T-cell (primary cell): Measurements from ENCODE around the gene IL2RA. TPM values are rescaled to one million over a fixed set of nuclear protein-coding genes. Genes with fewer than 3 reads are reported as not detected.

Source experiments
- ATAC-seq, 4 experiments: fragments of 200-7000 bp in 3 of 4; fragments of 150-1000 bp in 1 of 4; cut with Tn5 transposase; replicated peaks in 1 of 4; 1 replicate in 3 of 4; 2 replicates in 1 of 4; pipeline ENCODE4 v1.10.0; 2021; ENCODE audit warnings: moderate library complexity in 3 of 4, mild to moderate bottlenecking in 2 of 4, moderate number of reproducible peaks in 1 of 4
- CTCF ChIA-PET, 2 donors: fragments of 300-600 bp; sonication (Branson Sonifier 250); formaldehyde crosslinking; loops; one replicate each; lab custom pipeline; 2022; ENCODE audit warnings: antibody characterized with exemption in 2 of 2; lab: Charles Lee
- POLR2A ChIA-PET, 2 donors: fragments of 300-600 bp; sonication (Branson Sonifier 250); formaldehyde crosslinking; loops; one replicate each; lab custom pipeline; 2022; ENCODE audit warnings: antibody characterized with exemption in 2 of 2; lab: Charles Lee
- DNase-seq, 35 experiments: peaks; one replicate each; pipeline versions ENCODE4 v3.0.0 to v3.0.0-alpha.2; 2013 to 2023
- H3K27ac ChIP-seq: one replicate; pipeline ENCODE4 v1.5.1; 2013; ENCODE audit warnings: low read length
- H3K27me3 ChIP-seq, 2 experiments: replicated peaks in 1 of 2; 1 replicate in 1 of 2; 2 replicates in 1 of 2; pipeline versions ENCODE4 v1.6.1 to v1.7.0; 2013; ENCODE audit warnings: low read length in 1 of 2, mixed read lengths in 1 of 2; ENCODE audit not compliant: control insufficient read depth in 2 of 2, insufficient read depth in 2 of 2; ENCODE audit errors: extremely low read depth in 1 of 2
- H3K36me3 ChIP-seq, 2 donors: 1 replicate in 1 of 2; 2 replicates in 1 of 2; pipeline versions ENCODE4 v1.6.1 to v1.7.0; 2013; ENCODE audit warnings: low read length in 1 of 2; ENCODE audit not compliant: control insufficient read depth in 2 of 2, insufficient read depth in 1 of 2; ENCODE audit errors: extremely low read depth in 1 of 2
- H3K4me1 ChIP-seq, 2 experiments: 1 replicate in 1 of 2; 2 replicates in 1 of 2; pipeline versions ENCODE4 v1.6.1 to v1.7.0; 2013; ENCODE audit warnings: low read length in 2 of 2, mixed read lengths in 1 of 2; ENCODE audit not compliant: insufficient read depth in 2 of 2, control insufficient read depth in 1 of 2; ENCODE audit errors: extremely low read depth in 1 of 2
- H3K4me3 ChIP-seq, 2 donors: 1 replicate in 1 of 2; 2 replicates in 1 of 2; pipeline versions ENCODE4 v1.5.1 to v1.7.0; 2013; ENCODE audit warnings: mild to moderate bottlenecking in 2 of 2, low read length in 1 of 2, moderate library complexity in 1 of 2; ENCODE audit not compliant: control insufficient read depth in 1 of 2; ENCODE audit errors: extremely low read depth in 1 of 2
- H3K9me3 ChIP-seq: 2 replicates; pipeline ENCODE4 v1.7.0; 2013
- H3K27ac Mint-ChIP-seq, 2 donors: one replicate each; pipeline ENCODE4 v1.8.0; 2020 to 2021; ENCODE audit warnings: mild to moderate bottlenecking in 2 of 2, mixed read lengths in 2 of 2
- H3K27me3 Mint-ChIP-seq, 2 donors: one replicate each; pipeline ENCODE4 v1.8.0; 2021 to 2022; ENCODE audit warnings: mixed read lengths in 2 of 2
- H3K36me3 Mint-ChIP-seq: one replicate; pipeline ENCODE4 v1.8.0; 2021; ENCODE audit warnings: mixed read lengths
- H3K4me1 Mint-ChIP-seq, 3 donors: one replicate each; pipeline ENCODE4 v1.8.0; 2020 to 2022; ENCODE audit warnings: mixed read lengths in 3 of 3, mild to moderate bottlenecking in 1 of 3
- H3K4me3 Mint-ChIP-seq, 3 donors: one replicate each; pipeline ENCODE4 v1.8.0; 2020 to 2022; ENCODE audit warnings: mild to moderate bottlenecking in 3 of 3, mixed read lengths in 3 of 3, moderate library complexity in 3 of 3
- H3K9me3 Mint-ChIP-seq, 3 donors: one replicate each; pipeline ENCODE4 v1.8.0; 2020 to 2022; ENCODE audit warnings: mixed read lengths in 3 of 3
- WGBS: methylation state at CpG from one replicate; pipeline ENCODE4 v1.1.5; 2013; ENCODE audit warnings: missing lambda C conversion rate; ENCODE audit not compliant: insufficient coverage; 5-methylcytosine and 5-hydroxymethylcytosine counted together
- total RNA-seq, 35 experiments: library from RNA in 6 of 35; stranded (reverse) in 6 of 35; fragments of 120-200 nt in 1 of 35; gene quantifications; one replicate each; pipeline versions ENCODE4 v1.2.1 to v1.2.4 and lab custom pipeline; 2013 to 2026

IL2RA gene
- total RNA-seq, 5 donors from 2014 or later (not counting 1 experiment from before 2014, with no cell fraction given): 19.9 to 40.4 (median 28.1) TPM

DNA sequence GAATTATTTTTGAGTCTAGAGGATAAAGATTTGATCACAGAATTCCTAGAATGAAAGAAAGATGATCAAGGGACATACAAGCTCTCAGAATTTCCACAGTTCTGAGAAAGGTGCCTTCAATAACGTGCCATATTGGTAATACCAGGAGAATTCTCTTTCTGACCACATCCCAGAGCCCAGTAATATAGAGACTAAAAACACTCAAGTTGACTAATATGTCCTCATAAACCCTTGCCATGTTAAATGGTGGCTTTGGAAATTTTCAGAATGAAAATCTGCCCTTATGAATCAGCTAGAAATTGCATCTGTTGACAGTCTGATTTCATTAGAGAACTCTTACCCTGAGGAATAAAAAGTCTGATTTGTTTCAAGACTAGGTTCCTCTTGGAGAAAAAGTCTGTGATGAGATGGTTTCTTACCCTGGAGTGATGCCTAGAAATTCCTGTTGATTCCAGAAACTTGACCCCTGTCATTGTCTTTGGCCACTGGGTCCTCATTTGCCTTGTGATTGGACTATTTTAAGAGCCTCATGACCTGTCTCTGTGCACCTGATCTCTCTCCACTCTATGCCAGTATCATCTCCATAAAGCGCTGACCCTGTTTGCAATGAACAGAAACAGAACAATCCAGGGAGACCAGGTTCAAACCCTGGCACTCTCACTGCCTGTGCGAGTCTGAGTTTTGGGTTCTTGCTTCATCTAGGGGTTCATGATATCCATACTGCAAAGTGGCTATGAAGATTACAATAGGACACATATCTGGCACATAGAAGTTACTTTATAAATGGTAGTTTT lies 3.3 kb downstream of the IL2RA start:
- ATAC-seq: no peak
- POLR2A ChIA-PET: no interaction called here
- H3K36me3 Mint-ChIP-seq: peaks cover 13% of the 10 kb centered on the region

DNA sequence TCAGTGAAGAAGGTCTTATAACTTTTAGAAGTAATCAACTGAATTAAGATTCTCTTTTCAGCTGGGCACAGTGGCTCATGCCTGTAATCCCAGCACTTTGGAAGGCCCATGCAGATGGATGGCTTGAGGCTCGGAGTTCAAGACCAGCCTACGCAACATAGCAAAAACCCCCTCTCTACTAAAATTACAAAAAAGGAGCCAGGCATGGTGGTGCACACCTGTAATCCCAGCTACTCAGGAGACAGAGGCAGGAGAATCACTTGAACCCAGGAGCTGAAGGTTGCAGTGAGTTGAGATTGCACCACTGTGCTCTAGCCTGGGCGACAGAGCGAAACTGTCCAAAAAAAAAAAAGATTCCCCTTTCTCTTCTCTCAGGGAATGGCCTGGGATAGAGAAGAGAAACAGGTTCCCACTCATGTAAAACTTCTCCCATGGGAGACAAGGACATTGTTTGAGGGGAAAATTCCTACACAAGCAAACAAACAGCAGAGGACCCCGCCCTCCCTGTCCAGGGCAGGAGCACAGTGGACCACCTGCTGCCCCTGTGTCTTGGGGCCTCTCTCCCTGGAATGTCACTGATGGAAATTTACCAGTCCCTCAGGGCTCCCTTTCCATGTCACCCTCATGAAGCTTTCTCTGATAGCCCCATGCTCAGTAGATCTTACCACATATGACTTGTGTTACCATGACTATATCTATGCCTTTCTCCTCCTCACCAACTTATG lies 5.6 kb downstream of the IL2RA start:
- H3K4me1 Mint-ChIP-seq: peaks cover 68 to 87% (median 83%) of the 10 kb centered on the region in 3 donors
- Histone ChIP-seq H3K36me3 (no peaks in the 10 kb centered on the region), H3K27me3 (peaks cover 0 to 3% of the 10 kb centered on the region in 2 experiments), H3K9me3 (no peaks in the 10 kb centered on the region), H3K4me1 (peaks cover 13 to 51% of the 10 kb centered on the region in 2 experiments), H3K4me3 (no peak overlapping the region), H3K27ac (no peak overlapping the region)
- no peak for DNase-seq
- WGBS: 100% methylated on average over 3 of the region's 5 CpGs
- peak overlapping the region; percentile 65 to 67 for H3K27ac Mint-ChIP-seq
- no peaks in the 10 kb centered on the region for H3K27me3 Mint-ChIP-seq
- ATAC-seq: no peak
- H3K9me3 Mint-ChIP-seq: no peaks in the 10 kb centered on the region
- peak overlapping the region in 1 of 3 donors; percentile 71 for H3K4me3 Mint-ChIP-seq
- CTCF ChIA-PET: interaction anchor here in 1 of 2 donors (1.1 to 1.2 kb wide), 2 partner anchors 11 to 15 kb away, joined by 3 to 4 read pairs; no protein-coding TSS in a partner anchor
- POLR2A ChIA-PET: interaction anchor here in 1 of 2 donors (0.6 kb wide), 1 partner anchor 29 kb away, joined by 3 read pairs; no protein-coding TSS in a partner anchor
- peaks cover 13% of the 10 kb centered on the region for H3K36me3 Mint-ChIP-seq

More for the DNA sequence above, 3.3 kb downstream of the IL2RA start:
- peak overlapping the region; percentile 66 to 83 (median 71) for H3K4me3 Mint-ChIP-seq
- CTCF ChIA-PET: interaction anchor here in 1 of 2 donors (0.6 kb wide), 1 partner anchor 42 kb away, joined by 4 read pairs; no protein-coding TSS in a partner anchor
- DNase-seq: no peak
- Histone ChIP-seq H3K27me3 (peaks cover 0 to 3% of the 10 kb centered on the region in 2 experiments), H3K27ac (no peak overlapping the region), H3K4me3 (no peak overlapping the region), H3K36me3 (no peaks in the 10 kb centered on the region), H3K4me1 (peaks cover 11 to 44% of the 10 kb centered on the region in 2 experiments), H3K9me3 (no peaks in the 10 kb centered on the region)
- WGBS: 60% methylated on average over 1 of the region's 3 CpGs
- no peaks in the 10 kb centered on the region for H3K9me3 Mint-ChIP-seq
- H3K4me1 Mint-ChIP-seq: peaks cover 58 to 81% (median 78%) of the 10 kb centered on the region in 3 donors
- H3K27ac Mint-ChIP-seq: peak overlapping the region; percentile 49 to 77
- H3K27me3 Mint-ChIP-seq: no peaks in the 10 kb centered on the region

DNA sequence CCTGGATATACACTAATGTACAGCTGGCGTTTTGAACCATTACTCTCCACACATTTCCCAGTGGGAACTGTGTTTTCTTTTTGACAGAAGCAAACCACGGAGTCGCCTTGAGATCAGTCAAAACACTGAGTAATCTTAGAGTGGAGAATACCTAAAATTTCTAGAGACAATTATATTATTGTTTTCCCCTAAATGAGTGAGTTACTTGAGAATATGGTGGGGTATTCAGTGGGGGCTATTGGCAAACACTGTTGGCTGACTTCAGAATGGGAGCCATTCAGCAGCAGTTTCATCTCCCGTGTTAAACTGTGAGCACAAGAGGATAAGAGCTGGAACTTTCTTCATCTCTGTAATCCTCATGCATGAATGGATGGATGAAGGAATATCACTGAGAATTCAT lies 6.2 kb downstream of the IL2RA start:
- peaks cover 13% of the 10 kb centered on the region for H3K36me3 Mint-ChIP-seq
- peak overlapping the region in 1 of 3 donors; percentile 5 for H3K4me3 Mint-ChIP-seq
- Histone ChIP-seq H3K27me3 (no peaks in the 10 kb centered on the region), H3K4me1 (peaks cover 11 to 53% of the 10 kb centered on the region in 2 experiments), H3K36me3 (no peaks in the 10 kb centered on the region), H3K4me3 (no peak overlapping the region), H3K27ac (no peak overlapping the region), H3K9me3 (no peaks in the 10 kb centered on the region)
- H3K27ac Mint-ChIP-seq: peak overlapping the region; percentile 54 to 67
- peaks cover 71 to 85% (median 80%) of the 10 kb centered on the region in 3 donors for H3K4me1 Mint-ChIP-seq
- no peaks in the 10 kb centered on the region for H3K27me3 Mint-ChIP-seq
- ChIA-PET POLR2A (interaction anchor here in 1 of 2 donors (0.6 kb wide), 1 partner anchor 30 kb away, joined by 3 read pairs; no protein-coding TSS in a partner anchor), CTCF (interaction anchor here in 1 of 2 donors (1.1 kb wide), 1 partner anchor 11 kb away, joined by 3 read pairs; no protein-coding TSS in a partner anchor)
- no peak for DNase-seq
- no peak for ATAC-seq
- no peaks in the 10 kb centered on the region for H3K9me3 Mint-ChIP-seq
- WGBS: 80% methylated on average over 1 of the region's 4 CpGs

DNA sequence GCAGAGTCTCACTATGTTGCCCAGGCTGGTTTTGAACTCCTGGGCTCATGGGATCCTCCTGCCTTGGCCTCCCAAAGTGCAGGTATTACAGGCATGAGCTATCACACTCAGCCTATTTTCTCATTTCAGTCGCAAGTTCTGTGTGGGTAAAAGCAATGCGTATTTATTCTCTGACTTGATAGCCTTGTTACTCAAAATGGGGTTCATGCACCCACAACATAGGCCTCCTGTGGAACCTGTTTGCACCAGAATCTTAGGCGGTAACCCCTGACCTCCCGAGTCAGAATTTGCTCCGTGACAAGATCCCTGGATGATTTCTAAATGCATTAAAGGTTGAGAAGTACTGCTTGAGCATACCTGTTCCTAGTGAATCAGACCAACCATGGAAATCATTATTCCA lies 7.3 kb downstream of the IL2RA start:
- DNase-seq: no peak
- ATAC-seq: no peak
- peak overlapping the region; percentile 57 to 93 for H3K27ac Mint-ChIP-seq
- Histone ChIP-seq H3K27ac (no peak overlapping the region), H3K36me3 (no peaks in the 10 kb centered on the region), H3K4me1 (peaks cover 19 to 53% of the 10 kb centered on the region in 2 experiments), H3K4me3 (no peak overlapping the region), H3K9me3 (no peaks in the 10 kb centered on the region), H3K27me3 (no peaks in the 10 kb centered on the region)
- ChIA-PET CTCF (no interaction called here), POLR2A (no interaction called here)
- WGBS: 96% methylated on average over 4 of the region's 5 CpGs
- peak overlapping the region; percentile 5 to 40 (median 14) for H3K4me3 Mint-ChIP-seq
- no peaks in the 10 kb centered on the region for H3K27me3 Mint-ChIP-seq
- peaks cover 13% of the 10 kb centered on the region for H3K36me3 Mint-ChIP-seq
- no peaks in the 10 kb centered on the region for H3K9me3 Mint-ChIP-seq
- peaks cover 80 to 86% (median 83%) of the 10 kb centered on the region in 3 donors for H3K4me1 Mint-ChIP-seq

DNA sequence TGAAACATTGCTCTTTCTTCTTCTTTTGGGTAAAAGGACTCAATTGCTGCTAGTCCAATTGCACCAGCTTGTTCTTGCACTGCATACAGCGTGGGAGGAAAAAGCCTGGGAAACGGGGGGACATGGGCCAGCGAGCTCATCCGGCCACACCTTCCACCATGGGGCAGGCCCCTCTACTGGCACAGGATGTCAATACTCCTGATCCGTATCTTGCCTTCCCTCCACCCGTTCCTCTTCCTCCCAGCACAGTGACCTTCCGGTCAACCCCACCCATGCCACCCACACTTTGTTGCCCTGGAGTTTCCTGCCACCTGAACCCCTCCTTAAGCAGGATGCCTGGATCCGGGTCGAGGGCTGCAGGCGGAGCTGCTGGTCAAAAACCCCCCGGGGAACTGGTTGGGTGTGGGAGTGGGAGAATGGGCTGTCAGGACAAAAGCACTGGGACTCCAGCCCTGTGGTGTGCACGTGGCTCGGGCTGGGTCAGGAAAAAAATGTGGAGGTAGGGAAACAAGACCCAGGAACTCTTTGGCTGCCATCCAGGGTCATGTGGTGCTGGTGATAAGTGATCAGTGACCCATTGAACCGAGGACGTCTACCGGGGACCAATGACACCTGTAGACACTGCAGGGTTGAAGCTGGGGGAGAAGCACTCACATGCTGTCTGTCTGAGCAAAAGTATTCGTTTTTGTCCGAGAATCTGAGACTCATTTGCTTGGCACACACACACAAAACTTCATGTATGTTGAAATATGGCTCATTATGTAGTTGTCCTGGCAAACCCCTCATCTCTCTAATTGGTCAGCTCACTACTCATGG lies 8.1 kb downstream of the IL2RA start:
- Histone ChIP-seq H3K27ac (peak overlapping the region; percentile 93), H3K4me3 (no peak overlapping the region), H3K4me1 (peaks cover 19 to 59% of the 10 kb centered on the region in 2 experiments), H3K36me3 (no peaks in the 10 kb centered on the region), H3K9me3 (no peaks in the 10 kb centered on the region), H3K27me3 (no peaks in the 10 kb centered on the region)
- peak overlapping the region; percentile 29 to 86 (median 60) for H3K4me3 Mint-ChIP-seq
- WGBS: 52% methylated on average over 7 of the region's 18 CpGs
- H3K9me3 Mint-ChIP-seq: no peaks in the 10 kb centered on the region
- peak overlapping the region; percentile 57 to 93 for H3K27ac Mint-ChIP-seq
- H3K4me1 Mint-ChIP-seq: peaks cover 80 to 86% (median 82%) of the 10 kb centered on the region in 3 donors
- POLR2A ChIA-PET: no interaction called here
- H3K36me3 Mint-ChIP-seq: peaks cover 13% of the 10 kb centered on the region
- H3K27me3 Mint-ChIP-seq: no peaks in the 10 kb centered on the region
- no peak for ATAC-seq
- CTCF ChIA-PET: interaction anchor here (0.8 to 2.0 kb wide), 5 partner anchors 8 to 40 kb away, joined by 3 to 7 read pairs (median 5); partner anchors contain the start of gene IL2RA (in 1 of the 2)
- no peak for DNase-seq
